GM18951 (cell line): ENCODE data around the gene SMIM35.
"Not testable (repeated sequence)": the region's sequence is repeated elsewhere in the genome, so short reads cannot be mapped to it uniquely, and the experiment has no call there.

ENCODE experiments used
- POLR2A ChIP-seq: IDR thresholded peaks from 4 replicates; pipeline ENCODE4 v1.6.1; 2011; ENCODE audit warnings: mild to moderate bottlenecking; ENCODE audit not compliant: insufficient read length, insufficient read depth; ENCODE audit errors: extremely low read depth
- in situ Hi-C: fragments of 300-500 bp; cut with MboI; formaldehyde crosslinking; loops from one replicate; pipeline ENCODE4 v1.12.0; 2022; ENCODE audit warnings: low sequenced_read_pairs, mixed read lengths, inconsistent platforms; ENCODE audit not compliant: unreplicated experiment

The SMIM35 gene

GRCh38 chr11:118065384-118065783, 21.4 kb downstream of the SMIM35 start:
- no peak for TF ChIP-seq POLR2A
- in situ Hi-C loops: no loop called here

GRCh38 chr11:118064956-118065355, 21.8 kb downstream of the SMIM35 start:
- in situ Hi-C loops: no loop called here
- TF ChIP-seq POLR2A: no peak

DNA sequence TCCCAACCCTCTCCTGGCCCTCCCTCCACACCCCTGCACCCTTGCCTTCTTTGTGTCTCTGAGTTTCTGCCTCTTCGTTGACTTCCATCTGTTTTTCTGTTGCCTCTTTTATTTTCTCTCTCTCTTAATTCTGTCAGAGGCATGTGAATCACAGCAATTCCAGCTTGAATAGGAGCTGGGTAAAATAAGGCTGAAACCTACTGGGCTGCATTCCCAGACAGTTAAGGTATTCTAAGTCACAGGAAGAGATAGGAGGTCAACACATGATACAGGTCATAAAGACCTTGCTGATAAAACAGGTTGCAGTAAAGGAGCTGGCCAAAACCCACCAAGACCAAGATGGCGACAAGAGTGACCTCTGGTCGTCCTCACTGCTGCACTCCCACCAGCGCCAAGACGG, 24.1 kb downstream of the SMIM35 start:
- in situ Hi-C loops: not testable (repeated sequence)

GRCh38 chr11:118062181-118062580, 24.6 kb downstream of the SMIM35 start:
- in situ Hi-C loops: not testable (repeated sequence)

DNA sequence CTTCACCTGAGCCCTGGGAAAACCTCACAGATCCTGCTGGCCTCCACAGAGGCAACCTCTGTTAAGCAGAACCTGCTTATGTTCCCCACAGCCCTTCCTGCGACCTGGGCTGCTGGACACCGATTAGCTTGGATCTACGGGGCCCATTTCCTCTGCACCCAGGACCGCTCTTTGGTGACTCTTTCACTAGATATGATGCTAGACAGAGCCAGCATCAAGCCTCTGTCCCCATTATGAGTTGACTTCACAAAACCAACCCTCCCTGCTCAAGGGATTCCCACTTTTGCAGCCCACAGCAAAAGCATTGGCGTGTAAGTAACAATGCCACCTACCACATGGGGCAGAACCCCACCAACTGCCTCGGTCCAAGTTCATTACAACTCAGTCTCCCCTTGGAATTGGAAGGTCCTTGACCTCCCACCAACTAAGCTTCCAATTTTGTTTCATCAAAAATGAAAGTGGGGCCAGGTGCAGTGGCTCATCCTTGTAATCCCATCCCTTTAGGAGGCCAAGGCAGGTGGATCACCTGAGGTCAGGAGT, 25.1 kb downstream of the SMIM35 start:
- in situ Hi-C loops: no loop called here

GRCh38 chr11:118060869-118061268, 25.9 kb downstream of the SMIM35 start:
- TF ChIP-seq POLR2A: no peak
- in situ Hi-C loops: no loop called here

More for the DNA sequence above, 25.1 kb downstream of the SMIM35 start:
- TF ChIP-seq POLR2A: no peak

DNA sequence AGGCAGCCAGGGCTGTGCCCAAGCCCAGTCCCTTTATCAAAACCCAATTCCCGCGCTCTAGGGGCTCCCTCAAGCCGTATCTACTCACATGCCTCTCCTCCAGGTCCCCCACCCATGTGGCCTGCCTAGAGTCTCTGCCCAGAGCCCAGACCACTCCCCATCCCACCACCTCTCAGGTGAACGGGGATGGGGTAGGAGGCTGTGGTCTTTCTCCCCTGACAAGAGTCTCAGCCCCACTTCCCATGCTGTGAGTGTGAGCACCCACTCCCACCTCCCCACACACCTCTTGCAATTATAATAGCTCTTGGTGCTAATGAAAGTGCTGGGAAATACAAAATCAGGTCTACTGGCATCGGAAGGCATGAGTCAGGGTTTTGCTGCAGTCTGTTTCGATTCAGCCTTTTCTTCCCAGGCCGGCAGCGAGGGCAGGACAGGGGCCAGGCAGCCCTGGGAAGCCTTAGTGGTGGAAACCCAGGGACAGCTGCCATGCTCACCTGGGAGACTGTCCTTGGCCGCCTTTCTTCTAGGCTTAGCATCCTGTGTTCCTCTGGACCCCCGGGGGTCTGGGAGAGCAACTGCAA, 26.6 kb downstream of the SMIM35 start:
- in situ Hi-C loops: no loop called here
- TF ChIP-seq POLR2A: no peak

GRCh38 chr11:118059246-118059940, 27.4 kb downstream of the SMIM35 start:
- no peak for TF ChIP-seq POLR2A
- in situ Hi-C loops: no loop called here

- in situ Hi-C loops: no loop called here
- no peak for TF ChIP-seq POLR2A
Measured at GRCh38 chr11:118058311-118059245, 28.2 kb downstream of the SMIM35 start.

DNA sequence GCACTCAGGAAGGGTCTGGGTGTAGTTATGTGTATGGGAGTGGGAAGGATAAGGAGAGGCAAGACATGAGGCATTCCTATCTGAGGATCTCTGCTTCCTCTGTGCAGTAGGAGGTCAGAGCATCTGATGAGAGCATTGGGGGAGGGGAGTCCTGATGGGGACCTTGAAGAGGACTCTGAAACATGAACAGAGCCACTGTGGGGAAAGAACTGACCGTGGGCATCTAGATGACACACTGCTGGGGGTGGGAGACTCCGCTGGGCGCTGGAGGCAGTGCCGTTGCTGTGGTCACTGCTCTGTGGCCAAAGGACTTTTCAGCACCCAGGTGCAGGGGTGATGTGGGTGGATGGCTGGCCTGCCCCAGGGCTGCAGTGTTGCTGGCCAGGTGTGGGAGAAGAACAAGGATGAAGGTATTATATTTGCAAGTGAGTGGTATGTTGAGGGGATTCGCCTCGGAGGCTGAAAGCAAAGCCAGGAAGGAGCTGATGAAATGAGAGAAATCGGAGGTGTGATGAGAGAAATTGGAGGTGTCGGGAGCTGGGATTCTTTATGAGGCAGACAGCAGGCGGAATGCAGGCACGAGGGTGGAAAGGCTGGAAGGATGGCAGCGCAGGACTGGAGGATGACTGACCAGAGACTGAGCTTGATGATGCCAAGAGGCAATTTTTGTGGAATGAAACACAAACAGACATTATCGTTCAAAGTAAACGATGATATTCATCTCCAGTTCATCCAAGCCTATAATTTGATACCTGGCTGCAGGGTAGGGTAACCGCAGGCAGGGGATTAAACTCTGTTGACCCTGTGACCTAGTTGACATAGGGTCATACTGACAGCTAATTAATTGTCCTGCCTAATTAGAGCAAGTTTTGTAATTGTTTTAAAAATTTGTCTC, 29.3 kb downstream of the SMIM35 start:
- in situ Hi-C loops: no loop called here
- TF ChIP-seq POLR2A: no peak

DNA sequence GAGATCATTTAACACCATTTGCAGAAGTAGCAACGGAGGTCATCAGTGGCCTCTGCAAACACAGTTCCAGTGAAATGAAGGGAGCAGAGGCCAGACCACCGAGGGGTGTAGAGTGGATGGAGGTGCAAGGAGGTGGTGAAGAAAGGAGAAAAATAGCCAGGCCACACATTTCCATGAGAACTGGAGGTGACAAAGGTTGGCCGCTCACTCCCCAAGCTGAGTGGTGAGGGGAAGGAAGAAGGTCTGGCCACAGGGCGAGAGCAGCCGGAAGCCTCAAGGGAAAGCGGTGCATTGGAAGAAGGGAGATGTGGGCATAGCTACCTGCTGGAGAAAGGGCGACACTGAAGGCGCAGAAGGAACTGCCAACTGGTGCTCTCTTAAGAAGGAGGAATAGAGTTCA, 30.0 kb downstream of the SMIM35 start:
- in situ Hi-C loops: no loop called here

GRCh38 chr11:118055966-118056365, 30.8 kb downstream of the SMIM35 start:
- in situ Hi-C loops: no loop called here
- no peak for TF ChIP-seq POLR2A

More for the DNA sequence above, 30.0 kb downstream of the SMIM35 start:
- TF ChIP-seq POLR2A: no peak
